ENCODE results near the gene ITCH. TPM values are rescaled to one million over a fixed set of nuclear protein-coding genes. Genes with fewer than 3 reads are reported as not detected.
"Not testable (repeated sequence)": the region's sequence is repeated elsewhere in the genome, so short reads cannot be mapped to it uniquely, and the experiment has no call there.

ITCH gene
- total RNA-seq, 1 donor from 2014 or later: 57.5 TPM

GRCh38 chr20:34491226-34491931, 128.3 kb downstream of the ITCH start:
- Histone ChIP-seq H3K36me3 (peaks cover 93% of the 10 kb centered on the region), H3K4me3 (no peak overlapping the region), H3K27ac (no peak overlapping the region), H3K9me3 (no peaks in the 10 kb centered on the region), H3K4me1 (no peaks in the 10 kb centered on the region), H3K27me3 (ENCODE audit: low read depth) (no peaks in the 10 kb centered on the region)
- intact Hi-C loops (cut with DNase I): no loop called here
- no peak for DNase-seq
- TF ChIP-seq CTCF (IDR thresholded peaks at IDR 0.05): no peak
- ATAC-seq: no peak

- Histone ChIP-seq H3K4me1 (no peaks in the 10 kb centered on the region), H3K27ac (no peak overlapping the region), H3K27me3 (ENCODE audit: low read depth) (no peaks in the 10 kb centered on the region), H3K9me3 (no peaks in the 10 kb centered on the region), H3K36me3 (peaks cover 93% of the 10 kb centered on the region), H3K4me3 (no peak overlapping the region)
- ATAC-seq (no peak), DNase-seq (no peak)
- intact Hi-C loops (cut with DNase I): no loop called here
- TF ChIP-seq CTCF (IDR thresholded peaks at IDR 0.05): no peak
These were observed 128.9 kb downstream of the ITCH start for GRCh38 chr20:34491932-34492509.

- intact Hi-C loops (cut with DNase I): no loop called here
- Histone ChIP-seq H3K27ac (no peak overlapping the region), H3K36me3 (peaks cover 85% of the 10 kb centered on the region), H3K4me3 (no peak overlapping the region), H3K9me3 (peaks cover 5% of the 10 kb centered on the region), H3K4me1 (no peaks in the 10 kb centered on the region), H3K27me3 (ENCODE audit: low read depth) (no peaks in the 10 kb centered on the region)
- TF ChIP-seq CTCF (IDR thresholded peaks at IDR 0.05): no peak
- DNase-seq (no peak), ATAC-seq (no peak)
These were observed 130.6 kb downstream of the ITCH start for GRCh38 chr20:34493646-34494045.

GRCh38 chr20:34495307-34495706, 132.2 kb downstream of the ITCH start:
- Histone ChIP-seq H3K27me3 (ENCODE audit: low read depth) (no peaks in the 10 kb centered on the region), H3K27ac (no peak overlapping the region), H3K4me3 (no peak overlapping the region), H3K9me3 (peaks cover 6% of the 10 kb centered on the region), H3K36me3 (peaks cover 69% of the 10 kb centered on the region), H3K4me1 (no peaks in the 10 kb centered on the region)
- ATAC-seq (no peak), DNase-seq (no peak)
- no peak for TF ChIP-seq CTCF (IDR thresholded peaks at IDR 0.05)
- intact Hi-C loops (cut with DNase I): no loop called here

GRCh38 chr20:34495916-34496315, 132.8 kb downstream of the ITCH start:
- no peak for TF ChIP-seq CTCF (IDR thresholded peaks at IDR 0.05)
- Histone ChIP-seq H3K36me3 (peaks cover 63% of the 10 kb centered on the region), H3K4me1 (no peaks in the 10 kb centered on the region), H3K27ac (no peak overlapping the region), H3K9me3 (peaks cover 12% of the 10 kb centered on the region), H3K27me3 (ENCODE audit: low read depth) (no peaks in the 10 kb centered on the region), H3K4me3 (no peak overlapping the region)
- intact Hi-C loops (cut with DNase I): no loop called here
- ATAC-seq (no peak), DNase-seq (no peak)

- ATAC-seq; DNase-seq; H3K4me3 ChIP-seq; H3K4me1 ChIP-seq; H3K27ac ChIP-seq; H3K27me3 ChIP-seq (ENCODE audit: low read depth); intact Hi-C loops (cut with DNase I): not testable (repeated sequence)
- peaks cover 18% of the 10 kb centered on the region for H3K9me3 ChIP-seq
- H3K36me3 ChIP-seq: peaks cover 47% of the 10 kb centered on the region
These were observed 134.5 kb downstream of the ITCH start for GRCh38 chr20:34497596-34497995.

All from lower lobe of right lung (tissue), 2 donors.